ENCODE results near the gene CDK7. TPM values are rescaled to one million over a fixed set of nuclear protein-coding genes. Genes with fewer than 3 reads are reported as not detected.

CDK7 gene
- total and polyA plus RNA-seq, 4 donors = 6.9 to 15.0 (median 7.9) TPM

- no peak overlapping the region for H3K27ac ChIP-seq (ENCODE audit: low read depth in 1 of 2, low read length in 2 of 2)
- H3K4me1 ChIP-seq (ENCODE audit: control insufficient read depth in 4 of 4, insufficient read depth in 4 of 4, low read length in 3 of 4) = no peaks in the 10 kb centered on the region
- H3K27me3 ChIP-seq (ENCODE audit: control insufficient read depth in 4 of 4, insufficient read depth in 4 of 4, low read length in 3 of 4) = no peaks in the 10 kb centered on the region
- TF ChIP-seq RAD21 (IDR thresholded peaks at IDR 0.05) (no peak), SP1 (IDR thresholded peaks at IDR 0.05) (no peak), GABPA (IDR thresholded peaks at IDR 0.05 in 1 of 2, conservative IDR thresholded peaks at IDR 0.05 in 1 of 2) (no peak), HNF4A (conservative IDR thresholded peaks at IDR 0.05) (no peak), MAX (IDR thresholded peaks at IDR 0.05) (no peak), ZBTB33 (IDR thresholded peaks at IDR 0.05) (no peak), TAF1 (conservative IDR thresholded peaks at IDR 0.05) (no peak), FOXA1 (IDR thresholded peaks at IDR 0.05) (no peak), YY1 (IDR thresholded peaks at IDR 0.05) (no peak), HNF4G (IDR thresholded peaks at IDR 0.05) (no peak), NR2F2 (IDR thresholded peaks at IDR 0.05) (no peak), JUND (IDR thresholded peaks at IDR 0.05) (no peak), CTCF (IDR thresholded peaks at IDR 0.05; ENCODE audit: low read depth, low read length, missing input control) (no peak), EGR1 (IDR thresholded peaks at IDR 0.05; ENCODE audit: low read depth in 2 of 2) (no peak), RXRA (IDR thresholded peaks at IDR 0.05) (no peak), REST (IDR thresholded peaks at IDR 0.05) (no peak), FOXA2 (IDR thresholded peaks at IDR 0.05) (no peak), ATF3 (IDR thresholded peaks at IDR 0.05) (no peak)
- H3K9ac ChIP-seq (ENCODE audit: low read depth in 1 of 2, low read length in 2 of 2) = no peak overlapping the region
- no peaks in the 10 kb centered on the region for H3K9me3 ChIP-seq (ENCODE audit: control insufficient read depth in 4 of 4, low read length in 3 of 4)
- 100% methylated on average over 1 of the region's 1 CpG for WGBS
- DNase-seq (ENCODE audit: low spot score) = no peak
- no peak overlapping the region for H3K4me3 ChIP-seq (ENCODE audit: low read depth in 1 of 3, low read length in 3 of 3)
- H3K36me3 ChIP-seq (ENCODE audit: control insufficient read depth in 4 of 4, insufficient read depth in 3 of 4, low read depth in 1 of 4, low read length in 3 of 4) = peaks cover 5 to 49% (median 29%) of the 10 kb centered on the region in 4 donors
These were observed 26.3 kb downstream of the CDK7 start for GRCh38 chr5:69261034-69261433.

Measured in liver (tissue), 9 donors.